HCT116 (cell line): Measurements from ENCODE around the gene DIP2C. TPM values are rescaled to one million over a fixed set of nuclear protein-coding genes. Genes with fewer than 3 reads are reported as not detected.
A peak's percentile ranks its signal among the peaks of the same experiment; 100 is the strongest.

Experiments
- ATAC-seq: fragments of 200-7000 bp; cut with Tn5 transposase; 2 replicates; pipeline ENCODE4 v1.9.1; 2020; ENCODE audit warnings: mild to moderate bottlenecking, moderate library complexity
- BruUV-seq: library from RNA; stranded (reverse); fragments of 400-500 nt; replicated peaks from 2 replicates; lab custom pipeline; 2021; lab: Mats Ljungman, UMichigan
- CTCF ChIA-PET: fragments of 300-600 bp; sonication (Branson Sonifier 250); formaldehyde crosslinking; loops from one replicate; lab custom pipeline; 2021; ENCODE audit warnings: antibody characterized with exemption; lab: Charles Lee
- POLR2A ChIA-PET: fragments of 300-600, 350-600 bp; sonication (Branson Sonifier 250); formaldehyde crosslinking; loops from one replicate; lab custom pipeline; 2021; ENCODE audit warnings: antibody characterized with exemption; lab: Charles Lee
- RAD21 ChIA-PET, 2 experiments: fragments of 300-600 bp; sonication (Branson Sonifier 250); formaldehyde crosslinking; loops; one replicate each; lab custom pipeline; 2023; ENCODE audit warnings: low total read pairs in 2 of 2; ENCODE audit not compliant: uncharacterized antibody in 2 of 2, unreplicated experiment in 2 of 2, low non-redundant PET in 1 of 2; lab: Charles Lee
- DNase-seq: peaks from one replicate; pipeline ENCODE4 v3.0.0-alpha.2; 2010; ENCODE audit warnings: low read depth, low spot score
- H2AFZ ChIP-seq: fragments of 200-600 bp; shearing (Covaris generic), sonication (generic); 2 replicates; pipeline ENCODE4 v1.6.1; 2017; ENCODE audit warnings: low read depth, mixed run types, mixed read lengths, antibody characterized with exemption, low read length; ENCODE audit not compliant: poor library complexity, severe bottlenecking
- H3K27ac ChIP-seq: 2 replicates; pipeline ENCODE4 v1.5.1; 2012; ENCODE audit warnings: low read depth, low read length
- H3K27me3 ChIP-seq: fragments of 200-600 bp; sonication (generic); 2 replicates; pipeline ENCODE4 v1.6.1; 2016; ENCODE audit warnings: mixed run types, low read length, mixed read lengths; ENCODE audit not compliant: insufficient read depth
- H3K36me3 ChIP-seq, 2 experiments: fragments of 200-500 bp in 1 of 2; fragments of 200-600 bp in 1 of 2; sonication (Bioruptor generic) in 1 of 2; sonication (generic) in 1 of 2; 2 replicates each; pipeline versions ENCODE4 v1.5.1 to v1.6.1; 2014 to 2016; ENCODE audit warnings: low read length in 2 of 2, inconsistent platforms in 1 of 2, mixed read lengths in 1 of 2, mixed run types in 1 of 2; ENCODE audit not compliant: insufficient read depth in 2 of 2, control insufficient read depth in 1 of 2
- H3K4me1 ChIP-seq, 2 experiments: fragments of 200-600 bp in 1 of 2; sonication (generic) in 1 of 2; 2 replicates each; pipeline versions ENCODE4 v1.5.1 to v1.6.1; 2012 to 2017; ENCODE audit warnings: low read length in 2 of 2, inconsistent platforms in 1 of 2, mild to moderate bottlenecking in 1 of 2, mixed read lengths in 1 of 2, mixed run types in 1 of 2, moderate library complexity in 1 of 2; ENCODE audit not compliant: insufficient read depth in 2 of 2, control insufficient read depth in 1 of 2
- H3K4me2 ChIP-seq: fragments of 200-600 bp; sonication (generic); 2 replicates; pipeline ENCODE4 v1.6.1; 2017; ENCODE audit warnings: mixed run types, low read length, mixed read lengths
- H3K4me3 ChIP-seq, 2 experiments: fragments of 200-600 bp in 1 of 2; sonication (generic) in 1 of 2; replicated peaks in 1 of 2; 2 replicates each; pipeline ENCODE4 v1.5.1; 2011 to 2016; ENCODE audit warnings: low read length in 2 of 2, control low read depth in 1 of 2, low read depth in 1 of 2, mild to moderate bottlenecking in 1 of 2, mixed read lengths in 1 of 2, mixed run types in 1 of 2
- H3K79me2 ChIP-seq: fragments of 200-600 bp; sonication (generic); 2 replicates; pipeline ENCODE4 v1.6.1; 2017; ENCODE audit warnings: mild to moderate bottlenecking, mixed run types, low read length, moderate library complexity, mixed read lengths; ENCODE audit not compliant: insufficient read depth
- H3K9ac ChIP-seq: fragments of 200-600 bp; sonication (generic); 2 replicates; pipeline ENCODE4 v1.6.1; 2016; ENCODE audit warnings: low read length, mixed read lengths
- H3K9me2 ChIP-seq: fragments of 200-600 bp; sonication (generic), shearing (Covaris generic); 2 replicates; pipeline ENCODE4 v1.6.1; 2017; ENCODE audit warnings: mixed run types, mild to moderate bottlenecking, moderate library complexity; ENCODE audit not compliant: insufficient read depth
- H3K9me3 ChIP-seq, 2 experiments: fragments of 200-500 bp in 1 of 2; fragments of 200-600 bp in 1 of 2; sonication (Bioruptor generic) in 1 of 2; sonication (generic) in 1 of 2; 2 replicates each; pipeline ENCODE4 v1.6.1; 2014 to 2017; ENCODE audit warnings: low read length in 2 of 2, mixed read lengths in 2 of 2, inconsistent platforms in 1 of 2, low read depth in 1 of 2, mild to moderate bottlenecking in 1 of 2, mixed run types in 1 of 2, moderate library complexity in 1 of 2; ENCODE audit not compliant: control insufficient read depth in 1 of 2, insufficient read depth in 1 of 2
- H4K20me1 ChIP-seq: fragments of 200-600 bp; sonication (generic), shearing (Covaris generic); 2 replicates; pipeline ENCODE4 v1.6.1; 2017; ENCODE audit warnings: mixed run types, mild to moderate bottlenecking, moderate library complexity; ENCODE audit not compliant: insufficient read depth
- ATF3 ChIP-seq: IDR thresholded peaks from 2 replicates; pipeline ENCODE4 v1.6.1; 2012
- TCF7L2 ChIP-seq: IDR thresholded peaks from 2 replicates; pipeline ENCODE4 v1.7.0; 2011; ENCODE audit warnings: borderline replicate concordance, inconsistent platforms; ENCODE audit not compliant: insufficient read depth, insufficient read length; ENCODE audit errors: extremely low read depth
- intact Hi-C: fragments of 100-400 bp; cut with micrococcal nuclease; formaldehyde crosslinking; loops from 2 replicates; pipeline ENCODE4 v1.10.0; 2022
- total RNA-seq: library from RNA; stranded (reverse); gene quantifications from one replicate; pipeline ENCODE4 v1.2.1, GENCODE V29; 2021; ENCODE audit not compliant: unreplicated experiment
- TF ChIP-seq, protein P1 (sequence below), 3 experiments: fragments of 200-600 bp in 1 of 3; sonication (generic) in 1 of 3; IDR thresholded peaks in 2 of 3; conservative IDR thresholded peaks in 1 of 3; 2 replicates each; pipeline ENCODE4 v1.5.1; 2012 to 2017; ENCODE audit warnings: low read depth in 2 of 3, low read length in 2 of 3, antibody characterized with exemption in 1 of 3, borderline replicate concordance in 1 of 3, control low read depth in 1 of 3, mild to moderate bottlenecking in 1 of 3, mixed read lengths in 1 of 3, mixed run types in 1 of 3, moderate library complexity in 1 of 3; ENCODE audit not compliant: insufficient read depth in 1 of 3

DIP2C gene
- total RNA-seq, 1 experiment from 2014 or later = 15.4 TPM

DNA sequence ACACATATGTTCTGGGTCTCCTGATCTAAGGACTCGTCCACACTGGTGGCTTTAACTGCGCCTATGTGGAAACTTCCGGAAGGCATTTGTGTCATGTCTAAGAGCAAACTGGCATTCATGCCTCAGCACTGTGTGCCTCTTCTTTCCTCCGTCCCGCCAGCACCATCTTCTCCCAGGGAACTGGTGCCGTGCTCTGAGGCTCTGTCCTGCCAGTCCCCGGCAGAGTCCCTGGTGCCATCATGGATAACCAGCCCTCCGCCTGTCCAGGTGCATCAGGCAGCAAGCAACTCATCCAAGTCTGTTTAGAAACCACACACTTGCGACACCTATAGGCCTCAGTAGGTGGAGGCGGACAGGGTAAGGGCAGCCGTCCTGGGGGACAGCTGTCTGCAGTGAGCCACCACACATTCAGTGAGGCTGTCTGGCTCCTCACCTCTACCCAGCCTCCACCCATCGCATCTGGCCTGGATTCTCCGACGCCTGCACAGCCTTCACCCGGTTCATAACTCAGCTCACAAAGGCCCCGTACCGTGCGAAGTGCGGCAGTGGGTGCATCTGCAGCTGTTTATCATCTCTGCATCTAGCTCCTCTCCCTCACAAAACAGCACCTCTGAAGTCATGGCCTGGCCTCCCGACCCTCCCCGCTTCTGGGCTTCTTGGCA, 162.7 kb downstream of the DIP2C start:
- Histone ChIP-seq H3K9ac (no peak overlapping the region), H3K4me2 (no peak overlapping the region), H2AFZ (no peak overlapping the region), H3K36me3 (no peaks in the 10 kb centered on the region), H3K4me1 (0 out of 4 replicates have a peak, but pooled peaks cover 0 to 5% of the 10 kb centered on the region in 2 experiments), H3K4me3 (no peak overlapping the region), H3K9me3 (no peaks in the 10 kb centered on the region), H3K27me3 (no peaks in the 10 kb centered on the region), H3K79me2 (no peaks in the 10 kb centered on the region), H3K9me2 (no peaks in the 10 kb centered on the region)
- RAD21 ChIA-PET = no interaction called here
- CTCF ChIA-PET = interaction anchor here (1.3 kb wide), 1 partner anchor 16 kb away, joined by 3 read pairs; no protein-coding TSS in a partner anchor
- POLR2A ChIA-PET = no interaction called here
- peak; percentile 72 for ATAC-seq
- intact Hi-C loops = no loop called here
- no peak for TF ChIP-seq TCF7L2
- TF ChIP-seq, protein P1, sequence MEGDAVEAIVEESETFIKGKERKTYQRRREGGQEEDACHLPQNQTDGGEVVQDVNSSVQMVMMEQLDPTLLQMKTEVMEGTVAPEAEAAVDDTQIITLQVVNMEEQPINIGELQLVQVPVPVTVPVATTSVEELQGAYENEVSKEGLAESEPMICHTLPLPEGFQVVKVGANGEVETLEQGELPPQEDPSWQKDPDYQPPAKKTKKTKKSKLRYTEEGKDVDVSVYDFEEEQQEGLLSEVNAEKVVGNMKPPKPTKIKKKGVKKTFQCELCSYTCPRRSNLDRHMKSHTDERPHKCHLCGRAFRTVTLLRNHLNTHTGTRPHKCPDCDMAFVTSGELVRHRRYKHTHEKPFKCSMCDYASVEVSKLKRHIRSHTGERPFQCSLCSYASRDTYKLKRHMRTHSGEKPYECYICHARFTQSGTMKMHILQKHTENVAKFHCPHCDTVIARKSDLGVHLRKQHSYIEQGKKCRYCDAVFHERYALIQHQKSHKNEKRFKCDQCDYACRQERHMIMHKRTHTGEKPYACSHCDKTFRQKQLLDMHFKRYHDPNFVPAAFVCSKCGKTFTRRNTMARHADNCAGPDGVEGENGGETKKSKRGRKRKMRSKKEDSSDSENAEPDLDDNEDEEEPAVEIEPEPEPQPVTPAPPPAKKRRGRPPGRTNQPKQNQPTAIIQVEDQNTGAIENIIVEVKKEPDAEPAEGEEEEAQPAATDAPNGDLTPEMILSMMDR (IDR thresholded peaks at IDR 0.05 in 2 of 3, conservative IDR thresholded peaks at IDR 0.05 in 1 of 3; ENCODE audit: borderline replicate concordance in 1 of 3, insufficient read depth in 1 of 3, low read depth in 2 of 3, low read length in 2 of 3) = 0 out of 6 replicates have a peak, but pooled peaks of 1 of the 3 experiments have one; percentile 10
- TF ChIP-seq, all 23 proteins: peak for 1
- Histone ChIP-seq H4K20me1 (no peaks in the 10 kb centered on the region), H3K27ac (no peak overlapping the region)
- DNase-seq = no peak
- no TSS peak for BruUV-seq

DNA sequence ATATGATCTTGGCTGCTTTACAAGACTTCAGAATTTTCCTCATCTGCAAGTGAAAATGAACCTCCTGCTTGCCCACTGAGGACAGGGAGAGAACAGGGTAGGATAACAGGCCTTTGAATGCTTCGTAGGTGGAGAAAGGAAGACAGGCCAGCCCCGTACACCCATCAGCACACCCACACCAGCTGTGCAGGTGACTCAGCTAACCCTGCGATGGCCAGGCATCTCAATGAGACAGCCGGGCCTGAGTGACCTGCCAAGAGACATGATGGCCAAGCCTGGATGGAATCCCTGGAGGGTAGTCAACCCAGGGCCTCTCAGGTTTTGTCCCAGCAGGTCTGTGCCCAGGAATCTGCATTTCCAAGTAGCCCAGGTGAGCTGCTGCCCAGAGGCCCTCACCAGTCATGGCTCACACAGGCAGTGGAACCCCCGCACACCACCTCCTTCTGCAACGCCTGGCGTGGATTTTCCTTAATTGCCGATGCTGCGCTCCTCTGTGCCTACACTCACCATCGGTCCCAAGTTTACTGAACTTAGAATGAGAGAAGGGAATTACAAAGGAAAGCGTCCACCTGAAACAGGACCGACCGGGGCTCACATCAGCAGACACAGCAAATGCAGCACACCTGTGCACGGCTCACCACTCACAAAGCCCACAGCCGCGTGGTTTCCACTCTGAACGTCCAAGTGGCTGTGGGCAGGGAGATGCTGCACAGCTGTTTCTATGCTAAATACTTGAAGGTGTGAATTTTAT, 163.7 kb downstream of the DIP2C start:
- ChIA-PET POLR2A (no interaction called here), CTCF (no interaction called here), RAD21 (no interaction called here)
- intact Hi-C loops = no loop called here
- H4K20me1 ChIP-seq = no peaks in the 10 kb centered on the region
- DNase-seq = no peak
- 0 out of 2 replicates have a peak, but pooled peaks have one; percentile 36 for ATAC-seq
- no peaks in the 10 kb centered on the region for H3K27me3 ChIP-seq
- H2AFZ ChIP-seq = no peak overlapping the region
- no peak for TF ChIP-seq ATF3
- H3K4me3 ChIP-seq = no peak overlapping the region
- H3K36me3 ChIP-seq = no peaks in the 10 kb centered on the region
- H3K9me3 ChIP-seq = no peaks in the 10 kb centered on the region
- no peak overlapping the region for H3K27ac ChIP-seq
- H3K79me2 ChIP-seq = no peaks in the 10 kb centered on the region
- 0 out of 4 replicates have a peak, but pooled peaks cover 0 to 5% of the 10 kb centered on the region in 2 experiments for H3K4me1 ChIP-seq
- no peak overlapping the region for H3K4me2 ChIP-seq
- H3K9me2 ChIP-seq = no peaks in the 10 kb centered on the region
- BruUV-seq = no TSS peak
- H3K9ac ChIP-seq = no peak overlapping the region
